Tibial nerve (tissue), 4 donors: Measurements from ENCODE around the gene PDLIM5.
A peak's percentile ranks its signal among the peaks of the same experiment; 100 is the strongest.

Experiments
- CTCF ChIP-seq, 5 experiments: fragments of 200-600 bp in 3 of 5; fragments of 450-650 bp in 2 of 5; sonication (generic) in 3 of 5; IDR thresholded peaks; one replicate each; pipeline ENCODE4 v1.5.1; 2016 to 2019; ENCODE audit warnings: antibody characterized with exemption in 5 of 5, mild to moderate bottlenecking in 3 of 5, moderate library complexity in 2 of 5
- EP300 ChIP-seq, 2 donors: sonication (generic); formaldehyde crosslinking; IDR thresholded peaks; one replicate each; pipeline ENCODE4 v1.6.1; 2017; ENCODE audit warnings: antibody characterized with exemption in 2 of 2, mild to moderate bottlenecking in 1 of 2
- POLR2A ChIP-seq, 2 donors: fragments of 450-650 bp; IDR thresholded peaks; one replicate each; pipeline ENCODE4 v1.6.1; 2017; ENCODE audit warnings: antibody characterized with exemption in 2 of 2, mild to moderate bottlenecking in 2 of 2, moderate library complexity in 2 of 2

- TF ChIP-seq CTCF (IDR thresholded peaks at IDR 0.05) = peak; percentile 49 to 78 (median 64)
- no peak for TF ChIP-seq POLR2A (IDR thresholded peaks at IDR 0.05)
- TF ChIP-seq EP300 (IDR thresholded peaks at IDR 0.05) = no peak
Measured at GRCh38 chr4:94595880-94596483, 144.2 kb downstream of the PDLIM5 start.
